ENCODE measurements around the gene PIP5K1B. TPM values are rescaled to one million over a fixed set of nuclear protein-coding genes. Genes with fewer than 3 reads are reported as not detected.

PIP5K1B gene
- total RNA-seq, 1 experiment from 2014 or later = not detected

DNA sequence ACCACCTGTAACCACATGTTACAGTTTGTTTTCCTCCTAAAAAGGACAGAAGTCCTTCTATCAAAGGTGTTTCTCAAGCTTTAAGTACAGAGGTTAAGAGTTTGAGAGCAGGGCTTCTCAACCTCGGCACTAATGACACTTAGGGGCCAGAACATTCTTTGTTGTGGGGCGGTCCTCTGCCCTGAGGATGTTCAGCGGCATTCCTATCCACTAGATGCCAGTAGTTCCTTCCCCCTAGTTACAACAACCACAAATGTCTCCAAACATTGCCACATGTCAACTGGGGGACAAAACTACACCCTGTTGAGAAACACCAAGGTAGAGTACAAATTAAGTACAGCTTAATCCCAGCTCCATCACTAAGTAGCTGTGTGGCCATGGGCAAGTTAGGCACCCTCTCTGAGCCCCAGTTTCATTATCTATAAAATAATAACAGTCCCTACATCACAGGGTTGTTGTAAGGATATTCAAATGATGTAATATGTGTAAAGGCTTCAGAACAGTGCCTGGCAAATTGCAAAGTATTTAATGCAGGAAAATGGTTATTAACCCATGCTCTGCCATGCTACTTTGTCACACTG lies 44.6 kb downstream of the PIP5K1B start:
- POLR2A ChIA-PET = no interaction called here
- no peak for ATAC-seq
- TF ChIP-seq SIN3A (IDR thresholded peaks at IDR 0.05; ENCODE audit: borderline replicate concordance, insufficient read depth, low read depth, low read length) (no peak), TCF7L2 (IDR thresholded peaks at IDR 0.05; ENCODE audit: low read depth, low read length) (no peak), POLR2AphosphoS5 (IDR thresholded peaks at IDR 0.05; ENCODE audit: low read depth, low read length) (no peak)
- TF ChIP-seq, protein P1, sequence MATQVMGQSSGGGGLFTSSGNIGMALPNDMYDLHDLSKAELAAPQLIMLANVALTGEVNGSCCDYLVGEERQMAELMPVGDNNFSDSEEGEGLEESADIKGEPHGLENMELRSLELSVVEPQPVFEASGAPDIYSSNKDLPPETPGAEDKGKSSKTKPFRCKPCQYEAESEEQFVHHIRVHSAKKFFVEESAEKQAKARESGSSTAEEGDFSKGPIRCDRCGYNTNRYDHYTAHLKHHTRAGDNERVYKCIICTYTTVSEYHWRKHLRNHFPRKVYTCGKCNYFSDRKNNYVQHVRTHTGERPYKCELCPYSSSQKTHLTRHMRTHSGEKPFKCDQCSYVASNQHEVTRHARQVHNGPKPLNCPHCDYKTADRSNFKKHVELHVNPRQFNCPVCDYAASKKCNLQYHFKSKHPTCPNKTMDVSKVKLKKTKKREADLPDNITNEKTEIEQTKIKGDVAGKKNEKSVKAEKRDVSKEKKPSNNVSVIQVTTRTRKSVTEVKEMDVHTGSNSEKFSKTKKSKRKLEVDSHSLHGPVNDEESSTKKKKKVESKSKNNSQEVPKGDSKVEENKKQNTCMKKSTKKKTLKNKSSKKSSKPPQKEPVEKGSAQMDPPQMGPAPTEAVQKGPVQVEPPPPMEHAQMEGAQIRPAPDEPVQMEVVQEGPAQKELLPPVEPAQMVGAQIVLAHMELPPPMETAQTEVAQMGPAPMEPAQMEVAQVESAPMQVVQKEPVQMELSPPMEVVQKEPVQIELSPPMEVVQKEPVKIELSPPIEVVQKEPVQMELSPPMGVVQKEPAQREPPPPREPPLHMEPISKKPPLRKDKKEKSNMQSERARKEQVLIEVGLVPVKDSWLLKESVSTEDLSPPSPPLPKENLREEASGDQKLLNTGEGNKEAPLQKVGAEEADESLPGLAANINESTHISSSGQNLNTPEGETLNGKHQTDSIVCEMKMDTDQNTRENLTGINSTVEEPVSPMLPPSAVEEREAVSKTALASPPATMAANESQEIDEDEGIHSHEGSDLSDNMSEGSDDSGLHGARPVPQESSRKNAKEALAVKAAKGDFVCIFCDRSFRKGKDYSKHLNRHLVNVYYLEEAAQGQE (IDR thresholded peaks at IDR 0.05; ENCODE audit: insufficient read depth in 1 of 2, low read depth in 2 of 2, low read length in 1 of 2) = no peak
- TF ChIP-seq, protein P2, sequence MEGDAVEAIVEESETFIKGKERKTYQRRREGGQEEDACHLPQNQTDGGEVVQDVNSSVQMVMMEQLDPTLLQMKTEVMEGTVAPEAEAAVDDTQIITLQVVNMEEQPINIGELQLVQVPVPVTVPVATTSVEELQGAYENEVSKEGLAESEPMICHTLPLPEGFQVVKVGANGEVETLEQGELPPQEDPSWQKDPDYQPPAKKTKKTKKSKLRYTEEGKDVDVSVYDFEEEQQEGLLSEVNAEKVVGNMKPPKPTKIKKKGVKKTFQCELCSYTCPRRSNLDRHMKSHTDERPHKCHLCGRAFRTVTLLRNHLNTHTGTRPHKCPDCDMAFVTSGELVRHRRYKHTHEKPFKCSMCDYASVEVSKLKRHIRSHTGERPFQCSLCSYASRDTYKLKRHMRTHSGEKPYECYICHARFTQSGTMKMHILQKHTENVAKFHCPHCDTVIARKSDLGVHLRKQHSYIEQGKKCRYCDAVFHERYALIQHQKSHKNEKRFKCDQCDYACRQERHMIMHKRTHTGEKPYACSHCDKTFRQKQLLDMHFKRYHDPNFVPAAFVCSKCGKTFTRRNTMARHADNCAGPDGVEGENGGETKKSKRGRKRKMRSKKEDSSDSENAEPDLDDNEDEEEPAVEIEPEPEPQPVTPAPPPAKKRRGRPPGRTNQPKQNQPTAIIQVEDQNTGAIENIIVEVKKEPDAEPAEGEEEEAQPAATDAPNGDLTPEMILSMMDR (IDR thresholded peaks at IDR 0.05) = no peak
- H3K4me3 ChIP-seq (ENCODE audit: low read depth in 2 of 2, low read length in 2 of 2) = no peak overlapping the region
- no peak for DNase-seq (ENCODE audit: low read depth, low spot score)
- H3K27me3 ChIP-seq (ENCODE audit: control insufficient read depth, insufficient read depth, low read length) = no peaks in the 10 kb centered on the region
- in situ Hi-C loops (cut with HindIII; ENCODE audit: low pct_unique_long_range_greater_than_20kb, low sequenced_read_pairs) (no loop called here), intact Hi-C loops (cut with micrococcal nuclease; ENCODE audit: unreplicated experiment) (no loop called here)
- no TSS peak for BruUV-seq (replicated peaks)
- H3K36me3 ChIP-seq (ENCODE audit: control insufficient read depth, insufficient read depth, low read length) = no peaks in the 10 kb centered on the region
- no peaks in the 10 kb centered on the region for H3K4me1 ChIP-seq (ENCODE audit: control insufficient read depth, insufficient read depth, low read length)
- H3K27ac ChIP-seq (ENCODE audit: low read length) = no peak overlapping the region
- H3K9me3 ChIP-seq (ENCODE audit: control insufficient read depth, insufficient read depth, low read depth, low read length) = no peaks in the 10 kb centered on the region
- CTCF ChIA-PET = no interaction called here

DNA sequence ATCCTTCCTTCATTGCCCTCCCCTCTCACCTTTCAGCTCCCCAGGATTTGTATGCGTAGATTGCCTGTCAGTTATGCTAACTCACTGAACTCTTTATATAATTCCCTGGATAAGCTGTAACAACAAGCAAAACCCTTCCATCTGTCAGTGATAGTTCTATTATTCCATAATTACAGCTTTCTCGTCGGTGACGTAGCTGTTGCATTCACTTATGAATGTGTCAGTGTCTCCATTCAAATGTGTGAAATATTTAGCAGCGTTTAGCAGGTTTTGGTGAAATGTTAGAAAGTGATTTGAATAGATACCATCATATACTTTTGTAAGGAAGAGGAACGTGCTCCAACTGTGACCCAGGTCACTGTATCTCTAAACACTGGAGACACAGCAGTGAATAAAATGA lies 45.2 kb downstream of the PIP5K1B start:
- H3K36me3 ChIP-seq (ENCODE audit: control insufficient read depth, insufficient read depth, low read length) = no peaks in the 10 kb centered on the region
- no peaks in the 10 kb centered on the region for H3K9me3 ChIP-seq (ENCODE audit: control insufficient read depth, insufficient read depth, low read depth, low read length)
- ATAC-seq = no peak
- DNase-seq (ENCODE audit: low read depth, low spot score) = no peak
- BruUV-seq (replicated peaks) = no TSS peak
- intact Hi-C loops (cut with micrococcal nuclease; ENCODE audit: unreplicated experiment) = no loop called here
- POLR2A ChIA-PET = no interaction called here
- no peaks in the 10 kb centered on the region for H3K4me1 ChIP-seq (ENCODE audit: control insufficient read depth, insufficient read depth, low read length)
- CTCF ChIA-PET = no interaction called here
- no peak overlapping the region for H3K27ac ChIP-seq (ENCODE audit: low read length)
- no peak overlapping the region for H3K4me3 ChIP-seq (ENCODE audit: low read depth in 2 of 2, low read length in 2 of 2)
- TF ChIP-seq SIN3A (IDR thresholded peaks at IDR 0.05; ENCODE audit: borderline replicate concordance, insufficient read depth, low read depth, low read length) (no peak), TCF7L2 (IDR thresholded peaks at IDR 0.05; ENCODE audit: low read depth, low read length) (no peak)
- TF ChIP-seq, protein P1 (IDR thresholded peaks at IDR 0.05; ENCODE audit: insufficient read depth in 1 of 2, low read depth in 2 of 2, low read length in 1 of 2) = no peak
- in situ Hi-C loops (cut with HindIII; ENCODE audit: low pct_unique_long_range_greater_than_20kb, low sequenced_read_pairs) = no loop called here
- no peaks in the 10 kb centered on the region for H3K27me3 ChIP-seq (ENCODE audit: control insufficient read depth, insufficient read depth, low read length)
